GM12878 (cell line): Measurements from ENCODE around the gene MAPT. TPM values are rescaled to one million over a fixed set of nuclear protein-coding genes. Genes with fewer than 3 reads are reported as not detected.

Experiments used
- ATAC-seq: fragments of 200-7000 bp; cut with Tn5 transposase; 3 replicates; pipeline ENCODE4 v1.9.1; 2020; ENCODE audit warnings: mild to moderate bottlenecking, moderate library complexity
- BruUV-seq: library from RNA; stranded (reverse); fragments of 400-500 nt; replicated peaks from 2 replicates; lab custom pipeline; 2021; lab: Mats Ljungman, UMichigan
- CTCF ChIA-PET: fragments of 300-600 bp; sonication (Branson Sonifier 250); formaldehyde crosslinking; extraction: SDS; loops from one replicate; lab custom pipeline; 2021; ENCODE audit warnings: inconsistent platforms; lab: Yijun Ruan, JAX
- POLR2A ChIA-PET: fragments of 350-600 bp; formaldehyde crosslinking; extraction: SDS; loops from one replicate; lab custom pipeline; 2021; ENCODE audit warnings: inconsistent platforms; lab: Charles Lee
- RAD21 ChIA-PET: fragments of 300-600 bp; sonication (Branson Sonifier 250); formaldehyde crosslinking; loops from one replicate; lab custom pipeline; 2023; ENCODE audit warnings: antibody characterized with exemption; ENCODE audit not compliant: unreplicated experiment; lab: Charles Lee
- SMC1A ChIA-PET: fragments of 300-600 bp; sonication (Branson Sonifier 250); formaldehyde crosslinking; loops from one replicate; lab custom pipeline; 2023; ENCODE audit not compliant: unreplicated experiment, uncharacterized antibody; lab: Charles Lee
- DNase-seq: peaks from one replicate; pipeline ENCODE4 v3.0.0-alpha.2; 2011; ENCODE audit warnings: low read depth, low spot score
- FAIRE-seq: peaks from 3 replicates; lab custom pipeline; 2011; peaks lifted over from hg19 to GRCh38; lab: Jason Lieb, UNC
- H2AFZ ChIP-seq: 2 replicates; pipeline ENCODE4 v1.6.0; 2011; ENCODE audit warnings: low read depth, low read length, control low read depth; ENCODE audit not compliant: control insufficient read depth
- H3K27ac ChIP-seq: 2 replicates; pipeline ENCODE4 v1.5.1; 2011; ENCODE audit warnings: control low read depth; ENCODE audit not compliant: control insufficient read depth, insufficient read depth
- H3K27me3 ChIP-seq, 2 experiments: replicated peaks in 1 of 2; 2 replicates each; pipeline versions ENCODE4 v1.6.0 to v1.6.1; 2011; ENCODE audit warnings: low read length in 1 of 2; ENCODE audit not compliant: control insufficient read depth in 2 of 2, insufficient read depth in 2 of 2
- H3K36me3 ChIP-seq, 2 experiments: 2 replicates each; pipeline ENCODE4 v1.5.1; 2011; ENCODE audit warnings: low read length in 1 of 2; ENCODE audit not compliant: control insufficient read depth in 2 of 2, insufficient read depth in 2 of 2
- H3K4me1 ChIP-seq: 2 replicates; pipeline ENCODE4 v1.6.1; 2011; ENCODE audit warnings: mild to moderate bottlenecking, low read length, moderate library complexity, mixed read lengths; ENCODE audit not compliant: control insufficient read depth, insufficient read depth
- H3K4me2 ChIP-seq: 2 replicates; pipeline ENCODE4 v1.6.0; 2011; ENCODE audit warnings: control low read depth; ENCODE audit not compliant: control insufficient read depth, insufficient read depth
- H3K4me3 ChIP-seq: fragments of 200-600 bp; sonication (generic); 2 replicates; pipeline ENCODE4 v1.5.1; 2016
- H3K79me2 ChIP-seq: 2 replicates; pipeline ENCODE4 v1.6.0; 2011; ENCODE audit warnings: low read length; ENCODE audit not compliant: control insufficient read depth, insufficient read depth
- H3K9ac ChIP-seq: 2 replicates; pipeline ENCODE4 v1.8.0; 2011; ENCODE audit warnings: low read length, control low read depth, mixed read lengths; ENCODE audit not compliant: control insufficient read depth, insufficient read depth
- H3K9me3 ChIP-seq: replicated peaks from 3 replicates; pipeline ENCODE4 v1.5.1; 2011; ENCODE audit warnings: mild to moderate bottlenecking, low read length; ENCODE audit not compliant: control insufficient read depth, insufficient read depth
- H4K20me1 ChIP-seq: 2 replicates; pipeline ENCODE4 v1.6.0; 2011; ENCODE audit not compliant: control insufficient read depth, insufficient read depth
- CEBPZ ChIP-seq: fragments of 150-350 bp; IDR thresholded peaks from 2 replicates; pipeline ENCODE4 v1.6.1; 2016; ENCODE audit warnings: low read depth, low read length
- ESRRA ChIP-seq: IDR thresholded peaks from 2 replicates; pipeline ENCODE4 v1.6.1; 2012; ENCODE audit warnings: mild to moderate bottlenecking, low read length, improper control_type of control experiment
- NBN ChIP-seq: fragments of 450-650 bp; IDR thresholded peaks from 2 replicates; pipeline ENCODE4 v1.6.1; 2016
- REST ChIP-seq: IDR thresholded peaks from 2 replicates; pipeline ENCODE4 v1.6.1; 2012; ENCODE audit warnings: mild to moderate bottlenecking, low read depth, low read length
- SMC3 ChIP-seq: IDR thresholded peaks from 2 replicates; pipeline ENCODE4 v1.6.1; 2011; ENCODE audit warnings: low read length, improper control_type of control experiment, borderline replicate concordance
- SPI1 ChIP-seq: IDR thresholded peaks from 2 replicates; pipeline ENCODE4 v1.6.1; 2011; ENCODE audit warnings: low read depth, mild to moderate bottlenecking, low read length, moderate library complexity, borderline replicate concordance; ENCODE audit not compliant: insufficient read depth
- SRF ChIP-seq, 2 experiments: IDR thresholded peaks; 2 replicates each; pipeline ENCODE4 v1.6.1; 2011; ENCODE audit warnings: low read depth in 2 of 2, low read length in 2 of 2, mild to moderate bottlenecking in 1 of 2, moderate library complexity in 1 of 2
- TCF3 ChIP-seq: IDR thresholded peaks from 2 replicates; pipeline ENCODE4 v1.6.1; 2012; ENCODE audit warnings: low read depth, mild to moderate bottlenecking, low read length, borderline replicate concordance; ENCODE audit not compliant: insufficient read depth
- ZNF207 ChIP-seq: fragments of 450-650 bp; IDR thresholded peaks from 2 replicates; pipeline ENCODE4 v1.6.1; 2014; ENCODE audit warnings: antibody characterized with exemption, mild to moderate bottlenecking, borderline replicate concordance
- WGBS: methylation state at CpG from one replicate; pipeline ENCODE4 v1.1.6; 2016; ENCODE audit warnings: low lambda C conversion rate; ENCODE audit not compliant: insufficient replicate concordance, insufficient coverage; ENCODE audit errors: missing lambda C conversion rate; 5-methylcytosine and 5-hydroxymethylcytosine counted together
- in situ Hi-C: fragments of 300-500 bp; cut with MboI; formaldehyde crosslinking; loops from 9 replicates; pipeline ENCODE4 v1.14.3; 2018; ENCODE audit warnings: mixed read lengths
- intact Hi-C: fragments of 100-400 bp; cut with micrococcal nuclease; formaldehyde crosslinking; loops from one replicate; pipeline ENCODE4 v1.14.2; 2022; ENCODE audit not compliant: unreplicated experiment
- polyA plus RNA-seq, 11 experiments: library from polyadenylated mRNA; depleted of rRNA in 4 of 11; unstranded in 6 of 11; stranded (reverse) in 5 of 11; fragments of >200 nt; fragmentation: Nextera tagmentation in 4 of 11; fragmentation: Illumina TruSeq in 1 of 11; extraction: Ambion mirVana in 4 of 11; extraction: Trizol in 1 of 11; gene quantifications; 1 replicate in 1 of 11; 2 replicates in 10 of 11; pipeline versions ENCODE4 v1.2.1 to v1.2.3, GENCODE V29; 2011 to 2016; ENCODE audit warnings: inconsistent platforms in 2 of 11, missing spikeins in 2 of 11, low read depth in 1 of 11
- total RNA-seq, 4 experiments: library from RNA; depleted of rRNA in 3 of 4; stranded (reverse); fragments of >200 nt in 3 of 4; fragmentation: Illumina TruSeq in 1 of 4; extraction: Trizol in 1 of 4; gene quantifications; 2 replicates each; pipeline versions ENCODE4 v1.2.1 to v1.2.3, GENCODE V29; 2013 to 2021

Gene MAPT
- total and polyA plus RNA-seq, 10 of the 15 experiments (the other 5 are each of a cell fraction or from before 2014, with no cell fraction given): under 0.01 to 0.05 (median 0.03) TPM; not detected in 7

- FAIRE-seq (no peak), DNase-seq (no peak)
- CTCF ChIA-PET: interaction anchor here (1.5 kb wide), 1 partner anchor 18 kb away, joined by 5 read pairs; no protein-coding TSS in a partner anchor
- SMC1A ChIA-PET: no interaction called here
- Histone ChIP-seq H3K79me2 (no peaks in the 10 kb centered on the region), H3K9ac (no peak overlapping the region), H3K4me1 (no peaks in the 10 kb centered on the region)
- 81% methylated on average over 8 of the region's 8 CpGs for WGBS
- intact Hi-C loops: no loop called here
- TF ChIP-seq TCF3 (no peak), SPI1 (no peak), ZNF207 (no peak)
- TF ChIP-seq, all 136 proteins: peak for 0
- H3K27ac ChIP-seq: no peak overlapping the region
- no peak overlapping the region for H3K4me3 ChIP-seq
- ATAC-seq: no peak
- no TSS peak for BruUV-seq
- H3K9me3 ChIP-seq: no peaks in the 10 kb centered on the region
- no peaks in the 10 kb centered on the region; a peak in 2 of 4 replicates for H3K27me3 ChIP-seq
- H3K4me2 ChIP-seq: no peak overlapping the region
- ChIA-PET POLR2A (no interaction called here), RAD21 (no interaction called here)
- H2AFZ ChIP-seq: no peak overlapping the region
- H4K20me1 ChIP-seq: no peaks in the 10 kb centered on the region
- in situ Hi-C loops: no loop called here
- H3K36me3 ChIP-seq: no peaks in the 10 kb centered on the region
Measured at GRCh38 chr17:45930420-45930951, 36.1 kb downstream of the MAPT start.

- WGBS: 58% methylated on average over 2 of the region's 2 CpGs
- CTCF ChIA-PET: no interaction called here
- TF ChIP-seq CEBPZ: no peak
- TF ChIP-seq REST: no peak
- TF ChIP-seq ESRRA: no peak
- no peak for TF ChIP-seq SRF (IDR thresholded peaks at IDR 0.05; ENCODE audit: low read depth in 2 of 2, low read length in 2 of 2)
- TF ChIP-seq NBN: no peak
- no peak for TF ChIP-seq SMC3
- no peak for ATAC-seq
- Histone ChIP-seq H3K9ac (no peak overlapping the region), H3K4me3 (no peak overlapping the region), H3K27ac (no peak overlapping the region), H3K4me2 (no peak overlapping the region), H3K4me1 (no peaks in the 10 kb centered on the region), H3K36me3 (no peaks in the 10 kb centered on the region), H2AFZ (no peak overlapping the region), H3K9me3 (no peaks in the 10 kb centered on the region), H3K79me2 (no peaks in the 10 kb centered on the region), H4K20me1 (no peaks in the 10 kb centered on the region), H3K27me3 (no peaks in the 10 kb centered on the region; a peak in 2 of 4 replicates)
- no TSS peak for BruUV-seq
- in situ Hi-C loops: no loop called here
- intact Hi-C loops: no loop called here
- no peak for FAIRE-seq
- RAD21 ChIA-PET: no interaction called here
- POLR2A ChIA-PET: no interaction called here
- SMC1A ChIA-PET: no interaction called here
- no peak for DNase-seq
Measured at GRCh38 chr17:45931677-45932076, 37.3 kb downstream of the MAPT start.
